HCT116 (cell line): ENCODE results near the gene STARD3NL. TPM values are rescaled to one million over a fixed set of nuclear protein-coding genes. Genes with fewer than 3 reads are reported as not detected.

ENCODE experiments used
- ATAC-seq: fragments of 200-7000 bp; cut with Tn5 transposase; 2 replicates; pipeline ENCODE4 v1.9.1; 2020; ENCODE audit warnings: mild to moderate bottlenecking, moderate library complexity
- BruUV-seq: library from RNA; stranded (reverse); fragments of 400-500 nt; replicated peaks from 2 replicates; lab custom pipeline; 2021; lab: Mats Ljungman, UMichigan
- CTCF ChIA-PET: fragments of 300-600 bp; sonication (Branson Sonifier 250); formaldehyde crosslinking; loops from one replicate; lab custom pipeline; 2021; ENCODE audit warnings: antibody characterized with exemption; lab: Charles Lee
- POLR2A ChIA-PET: fragments of 300-600, 350-600 bp; sonication (Branson Sonifier 250); formaldehyde crosslinking; loops from one replicate; lab custom pipeline; 2021; ENCODE audit warnings: antibody characterized with exemption; lab: Charles Lee
- RAD21 ChIA-PET, 2 experiments: fragments of 300-600 bp; sonication (Branson Sonifier 250); formaldehyde crosslinking; loops; one replicate each; lab custom pipeline; 2023; ENCODE audit warnings: low total read pairs in 2 of 2; ENCODE audit not compliant: uncharacterized antibody in 2 of 2, unreplicated experiment in 2 of 2, low non-redundant PET in 1 of 2; lab: Charles Lee
- DNase-seq: peaks from one replicate; pipeline ENCODE4 v3.0.0-alpha.2; 2010; ENCODE audit warnings: low read depth, low spot score
- H2AFZ ChIP-seq: fragments of 200-600 bp; shearing (Covaris generic), sonication (generic); 2 replicates; pipeline ENCODE4 v1.6.1; 2017; ENCODE audit warnings: low read depth, mixed run types, mixed read lengths, antibody characterized with exemption, low read length; ENCODE audit not compliant: poor library complexity, severe bottlenecking
- H3K27ac ChIP-seq: 2 replicates; pipeline ENCODE4 v1.5.1; 2012; ENCODE audit warnings: low read depth, low read length
- H3K27me3 ChIP-seq: fragments of 200-600 bp; sonication (generic); 2 replicates; pipeline ENCODE4 v1.6.1; 2016; ENCODE audit warnings: mixed run types, low read length, mixed read lengths; ENCODE audit not compliant: insufficient read depth
- H3K36me3 ChIP-seq, 2 experiments: fragments of 200-500 bp in 1 of 2; fragments of 200-600 bp in 1 of 2; sonication (Bioruptor generic) in 1 of 2; sonication (generic) in 1 of 2; 2 replicates each; pipeline versions ENCODE4 v1.5.1 to v1.6.1; 2014 to 2016; ENCODE audit warnings: low read length in 2 of 2, inconsistent platforms in 1 of 2, mixed read lengths in 1 of 2, mixed run types in 1 of 2; ENCODE audit not compliant: insufficient read depth in 2 of 2, control insufficient read depth in 1 of 2
- H3K4me1 ChIP-seq, 2 experiments: fragments of 200-600 bp in 1 of 2; sonication (generic) in 1 of 2; 2 replicates each; pipeline versions ENCODE4 v1.5.1 to v1.6.1; 2012 to 2017; ENCODE audit warnings: low read length in 2 of 2, inconsistent platforms in 1 of 2, mild to moderate bottlenecking in 1 of 2, mixed read lengths in 1 of 2, mixed run types in 1 of 2, moderate library complexity in 1 of 2; ENCODE audit not compliant: insufficient read depth in 2 of 2, control insufficient read depth in 1 of 2
- H3K4me2 ChIP-seq: fragments of 200-600 bp; sonication (generic); 2 replicates; pipeline ENCODE4 v1.6.1; 2017; ENCODE audit warnings: mixed run types, low read length, mixed read lengths
- H3K4me3 ChIP-seq, 2 experiments: fragments of 200-600 bp in 1 of 2; sonication (generic) in 1 of 2; replicated peaks in 1 of 2; 2 replicates each; pipeline ENCODE4 v1.5.1; 2011 to 2016; ENCODE audit warnings: low read length in 2 of 2, control low read depth in 1 of 2, low read depth in 1 of 2, mild to moderate bottlenecking in 1 of 2, mixed read lengths in 1 of 2, mixed run types in 1 of 2
- H3K79me2 ChIP-seq: fragments of 200-600 bp; sonication (generic); 2 replicates; pipeline ENCODE4 v1.6.1; 2017; ENCODE audit warnings: mild to moderate bottlenecking, mixed run types, low read length, moderate library complexity, mixed read lengths; ENCODE audit not compliant: insufficient read depth
- H3K9ac ChIP-seq: fragments of 200-600 bp; sonication (generic); 2 replicates; pipeline ENCODE4 v1.6.1; 2016; ENCODE audit warnings: low read length, mixed read lengths
- H3K9me2 ChIP-seq: fragments of 200-600 bp; sonication (generic), shearing (Covaris generic); 2 replicates; pipeline ENCODE4 v1.6.1; 2017; ENCODE audit warnings: mixed run types, mild to moderate bottlenecking, moderate library complexity; ENCODE audit not compliant: insufficient read depth
- H3K9me3 ChIP-seq, 2 experiments: fragments of 200-500 bp in 1 of 2; fragments of 200-600 bp in 1 of 2; sonication (Bioruptor generic) in 1 of 2; sonication (generic) in 1 of 2; 2 replicates each; pipeline ENCODE4 v1.6.1; 2014 to 2017; ENCODE audit warnings: low read length in 2 of 2, mixed read lengths in 2 of 2, inconsistent platforms in 1 of 2, low read depth in 1 of 2, mild to moderate bottlenecking in 1 of 2, mixed run types in 1 of 2, moderate library complexity in 1 of 2; ENCODE audit not compliant: control insufficient read depth in 1 of 2, insufficient read depth in 1 of 2
- H4K20me1 ChIP-seq: fragments of 200-600 bp; sonication (generic), shearing (Covaris generic); 2 replicates; pipeline ENCODE4 v1.6.1; 2017; ENCODE audit warnings: mixed run types, mild to moderate bottlenecking, moderate library complexity; ENCODE audit not compliant: insufficient read depth
- CEBPB ChIP-seq: IDR thresholded peaks from 2 replicates; pipeline ENCODE4 v1.6.1; 2012; ENCODE audit warnings: low read depth
- CTCF ChIP-seq, 3 experiments: fragments of 200-600 bp in 1 of 3; sonication (generic) in 1 of 3; IDR thresholded peaks in 2 of 3; conservative IDR thresholded peaks in 1 of 3; 2 replicates each; pipeline ENCODE4 v1.5.1; 2012 to 2017; ENCODE audit warnings: low read depth in 2 of 3, low read length in 2 of 3, antibody characterized with exemption in 1 of 3, borderline replicate concordance in 1 of 3, control low read depth in 1 of 3, mild to moderate bottlenecking in 1 of 3, mixed read lengths in 1 of 3, mixed run types in 1 of 3, moderate library complexity in 1 of 3; ENCODE audit not compliant: insufficient read depth in 1 of 3
- EZH2 ChIP-seq: fragments of 200-600 bp; sonication (generic); IDR thresholded peaks from 2 replicates; pipeline ENCODE4 v1.6.1; 2017; ENCODE audit warnings: antibody characterized with exemption, mixed run types
- POLR2A ChIP-seq: IDR thresholded peaks from 2 replicates; pipeline ENCODE4 v1.7.0; 2011; ENCODE audit warnings: borderline replicate concordance; ENCODE audit not compliant: insufficient read depth, insufficient read length; ENCODE audit errors: extremely low read depth
- SIN3A ChIP-seq: IDR thresholded peaks from 2 replicates; pipeline ENCODE4 v1.6.1; 2012; ENCODE audit warnings: low read depth
- TCF7L2 ChIP-seq: IDR thresholded peaks from 2 replicates; pipeline ENCODE4 v1.7.0; 2011; ENCODE audit warnings: borderline replicate concordance, inconsistent platforms; ENCODE audit not compliant: insufficient read depth, insufficient read length; ENCODE audit errors: extremely low read depth
- ZBTB33 ChIP-seq: IDR thresholded peaks from 2 replicates; pipeline ENCODE4 v1.6.1; 2011; ENCODE audit warnings: mild to moderate bottlenecking, low read length, moderate library complexity; ENCODE audit not compliant: insufficient replicate concordance; ENCODE audit errors: extremely low read depth
- intact Hi-C: fragments of 100-400 bp; cut with micrococcal nuclease; formaldehyde crosslinking; loops from 2 replicates; pipeline ENCODE4 v1.10.0; 2022
- total RNA-seq: library from RNA; stranded (reverse); gene quantifications from one replicate; pipeline ENCODE4 v1.2.1, GENCODE V29; 2021; ENCODE audit not compliant: unreplicated experiment
- TF ChIP-seq, protein P1 (sequence below): IDR thresholded peaks from 2 replicates; pipeline ENCODE4 v1.6.1; 2012

The STARD3NL gene
- total RNA-seq, 1 experiment from 2014 or later = 32.0 TPM

- no peaks in the 10 kb centered on the region for H4K20me1 ChIP-seq
- H2AFZ ChIP-seq = no peak overlapping the region
- DNase-seq (no peak), ATAC-seq (no peak)
- H3K36me3 ChIP-seq = no peaks in the 10 kb centered on the region
- RAD21 ChIA-PET = no interaction called here
- CTCF ChIA-PET = no interaction called here
- no TSS peak for BruUV-seq
- H3K4me2 ChIP-seq = no peak overlapping the region
- H3K9me2 ChIP-seq = no peaks in the 10 kb centered on the region
- no peak overlapping the region for H3K27ac ChIP-seq
- no peaks in the 10 kb centered on the region for H3K27me3 ChIP-seq
- H3K79me2 ChIP-seq = peaks cover 44% of the 10 kb centered on the region
- POLR2A ChIA-PET = no interaction called here
- H3K9ac ChIP-seq = no peak overlapping the region
- H3K4me1 ChIP-seq = no peaks in the 10 kb centered on the region
- no peak overlapping the region for H3K4me3 ChIP-seq
- TF ChIP-seq CEBPB (no peak), ZBTB33 (no peak), TCF7L2 (no peak), POLR2A (no peak), SIN3A (no peak), CTCF (IDR thresholded peaks at IDR 0.05 in 2 of 3, conservative IDR thresholded peaks at IDR 0.05 in 1 of 3; ENCODE audit: borderline replicate concordance in 1 of 3, insufficient read depth in 1 of 3, low read depth in 2 of 3, low read length in 2 of 3) (no peak), EZH2 (no peak)
- TF ChIP-seq, protein P1, sequence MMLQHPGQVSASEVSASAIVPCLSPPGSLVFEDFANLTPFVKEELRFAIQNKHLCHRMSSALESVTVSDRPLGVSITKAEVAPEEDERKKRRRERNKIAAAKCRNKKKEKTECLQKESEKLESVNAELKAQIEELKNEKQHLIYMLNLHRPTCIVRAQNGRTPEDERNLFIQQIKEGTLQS = no peak
- no peaks in the 10 kb centered on the region for H3K9me3 ChIP-seq
- intact Hi-C loops = no loop called here
These were observed 13.7 kb downstream of the STARD3NL start for GRCh38 chr7:38191791-38192190.
